Muscle of leg (tissue), 11 donors: ENCODE measurements around the gene FMNL2. TPM values are rescaled to one million over a fixed set of nuclear protein-coding genes. Genes with fewer than 3 reads are reported as not detected.

Source experiments
- DNase-seq: peaks from one replicate; pipeline ENCODE4 v3.0.0; 2013
- H3K27ac ChIP-seq: one replicate; pipeline ENCODE4 v1.5.1; 2013; ENCODE audit warnings: mild to moderate bottlenecking, low read length, control low read depth
- H3K27me3 ChIP-seq: one replicate; pipeline ENCODE4 v1.6.1; 2013; ENCODE audit warnings: low read length; ENCODE audit not compliant: control insufficient read depth, insufficient read depth
- H3K36me3 ChIP-seq: one replicate; pipeline ENCODE4 v1.6.1; 2013; ENCODE audit warnings: low read length; ENCODE audit not compliant: control insufficient read depth, insufficient read depth
- H3K4me1 ChIP-seq: one replicate; pipeline ENCODE4 v1.6.1; 2013; ENCODE audit warnings: low read length; ENCODE audit not compliant: control insufficient read depth, insufficient read depth
- H3K4me3 ChIP-seq: one replicate; pipeline ENCODE4 v1.5.1; 2013; ENCODE audit warnings: low read length, control low read depth
- H3K9me3 ChIP-seq: replicated peaks from 2 replicates; pipeline ENCODE4 v1.6.1; 2013; ENCODE audit warnings: low read depth, low read length; ENCODE audit not compliant: control insufficient read depth
- WGBS: methylation state at CpG from one replicate; pipeline ENCODE4 v1.1.5; 2013; ENCODE audit warnings: missing lambda C conversion rate; ENCODE audit not compliant: insufficient coverage; 5-methylcytosine and 5-hydroxymethylcytosine counted together
- polyA plus RNA-seq, 8 donors: library from polyadenylated mRNA; unstranded; fragments of 120-200 nt; gene quantifications; one replicate each; pipeline versions ENCODE4 v1.2.1 to v1.2.3, GENCODE V29; 2013; ENCODE audit warnings: inconsistent platforms in 1 of 8, low replicate concordance in 1 of 8; ENCODE audit not compliant: insufficient read length in 8 of 8, insufficient read depth in 1 of 8
- total RNA-seq: library from RNA; stranded (reverse); fragments of 120-200 nt; gene quantifications from one replicate; pipeline ENCODE4 v1.2.4, GENCODE V29; 2013

The FMNL2 gene
- total and polyA plus RNA-seq, 9 donors, result 21.5 to 36.1 (median 24.1) TPM

- Histone ChIP-seq H3K36me3 (peaks cover 30% of the 10 kb centered on the region), H3K9me3 (no peaks in the 10 kb centered on the region), H3K27me3 (no peaks in the 10 kb centered on the region), H3K4me1 (peaks cover 8% of the 10 kb centered on the region), H3K27ac (no peak overlapping the region), H3K4me3 (no peak overlapping the region)
- DNase-seq, result peak; percentile 59
- no CpG with 5 or more reads among the region's 1 CpG for WGBS
Measured at GRCh38 chr2:152627351-152627957, 292.5 kb downstream of the FMNL2 start.

- no peak for DNase-seq
- H3K27ac ChIP-seq, result no peak overlapping the region
- H3K4me3 ChIP-seq, result no peak overlapping the region
- H3K27me3 ChIP-seq, result no peaks in the 10 kb centered on the region
- no peaks in the 10 kb centered on the region for H3K9me3 ChIP-seq
- peaks cover 34% of the 10 kb centered on the region for H3K36me3 ChIP-seq
- WGBS, result no CpG with 5 or more reads among the region's 1 CpG
- no peaks in the 10 kb centered on the region for H3K4me1 ChIP-seq
Measured at GRCh38 chr2:152629202-152629601, 294.2 kb downstream of the FMNL2 start.

GRCh38 chr2:152630466-152630865, 295.5 kb downstream of the FMNL2 start:
- DNase-seq, result no peak
- Histone ChIP-seq H3K4me3 (no peak overlapping the region), H3K27me3 (no peaks in the 10 kb centered on the region), H3K36me3 (peaks cover 31% of the 10 kb centered on the region), H3K9me3 (no peaks in the 10 kb centered on the region), H3K4me1 (peaks cover under 1% of the 10 kb centered on the region), H3K27ac (no peak overlapping the region)
- WGBS, result 63% methylated on average over 3 of the region's 4 CpGs

GRCh38 chr2:152632736-152633135, 297.8 kb downstream of the FMNL2 start:
- Histone ChIP-seq H3K36me3 (peaks cover 45% of the 10 kb centered on the region), H3K27me3 (no peaks in the 10 kb centered on the region), H3K4me3 (no peak overlapping the region), H3K4me1 (peaks cover 2% of the 10 kb centered on the region), H3K9me3 (no peaks in the 10 kb centered on the region), H3K27ac (no peak overlapping the region)
- no peak for DNase-seq
- 100% methylated on average over 1 of the region's 3 CpGs for WGBS

- DNase-seq, result peak; percentile 66
- Histone ChIP-seq H3K36me3 (peaks cover 57% of the 10 kb centered on the region), H3K9me3 (no peaks in the 10 kb centered on the region), H3K4me1 (peaks cover 2% of the 10 kb centered on the region), H3K27ac (no peak overlapping the region), H3K4me3 (no peak overlapping the region), H3K27me3 (no peaks in the 10 kb centered on the region)
- WGBS, result 22% methylated on average over 1 of the region's 5 CpGs
Measured at GRCh38 chr2:152635635-152636298, 300.8 kb downstream of the FMNL2 start.

GRCh38 chr2:152637251-152637650, 302.3 kb downstream of the FMNL2 start:
- no peak overlapping the region for H3K27ac ChIP-seq
- WGBS, result 100% methylated on average over 1 of the region's 7 CpGs
- DNase-seq, result no peak
- H3K27me3 ChIP-seq, result no peaks in the 10 kb centered on the region
- peaks cover 55% of the 10 kb centered on the region for H3K36me3 ChIP-seq
- H3K4me1 ChIP-seq, result peaks cover 2% of the 10 kb centered on the region
- H3K4me3 ChIP-seq, result no peak overlapping the region
- no peaks in the 10 kb centered on the region for H3K9me3 ChIP-seq

GRCh38 chr2:152638056-152638455, 303.1 kb downstream of the FMNL2 start:
- Histone ChIP-seq H3K36me3 (peaks cover 53% of the 10 kb centered on the region), H3K27me3 (no peaks in the 10 kb centered on the region), H3K4me3 (no peak overlapping the region), H3K27ac (no peak overlapping the region), H3K4me1 (peaks cover 2% of the 10 kb centered on the region), H3K9me3 (no peaks in the 10 kb centered on the region)
- no CpG with 5 or more reads among the region's 2 CpGs for WGBS
- no peak for DNase-seq

GRCh38 chr2:152638590-152638989, 303.6 kb downstream of the FMNL2 start:
- no peaks in the 10 kb centered on the region for H3K27me3 ChIP-seq
- H3K4me1 ChIP-seq, result peaks cover 2% of the 10 kb centered on the region
- no peak overlapping the region for H3K27ac ChIP-seq
- no peak overlapping the region for H3K4me3 ChIP-seq
- no peaks in the 10 kb centered on the region for H3K9me3 ChIP-seq
- WGBS, result 78% methylated on average over 6 of the region's 8 CpGs
- no peak for DNase-seq
- H3K36me3 ChIP-seq, result peaks cover 57% of the 10 kb centered on the region

- WGBS, result no CpG with 5 or more reads among the region's 6 CpGs
- Histone ChIP-seq H3K9me3 (no peaks in the 10 kb centered on the region), H3K4me1 (peaks cover 4% of the 10 kb centered on the region), H3K4me3 (no peak overlapping the region), H3K36me3 (peaks cover 34% of the 10 kb centered on the region), H3K27ac (no peak overlapping the region), H3K27me3 (no peaks in the 10 kb centered on the region)
- DNase-seq, result no peak
Measured at GRCh38 chr2:152644189-152644873, 309.4 kb downstream of the FMNL2 start.

GRCh38 chr2:152646264-152646663, 311.3 kb downstream of the FMNL2 start:
- Histone ChIP-seq H3K9me3 (no peaks in the 10 kb centered on the region), H3K27me3 (no peaks in the 10 kb centered on the region), H3K27ac (no peak overlapping the region), H3K36me3 (peaks cover 20% of the 10 kb centered on the region), H3K4me3 (no peak overlapping the region), H3K4me1 (peaks cover 4% of the 10 kb centered on the region)
- no CpG with 5 or more reads among the region's 4 CpGs for WGBS
- DNase-seq, result no peak
